ENCODE results near the gene CTLA4.

DNA sequence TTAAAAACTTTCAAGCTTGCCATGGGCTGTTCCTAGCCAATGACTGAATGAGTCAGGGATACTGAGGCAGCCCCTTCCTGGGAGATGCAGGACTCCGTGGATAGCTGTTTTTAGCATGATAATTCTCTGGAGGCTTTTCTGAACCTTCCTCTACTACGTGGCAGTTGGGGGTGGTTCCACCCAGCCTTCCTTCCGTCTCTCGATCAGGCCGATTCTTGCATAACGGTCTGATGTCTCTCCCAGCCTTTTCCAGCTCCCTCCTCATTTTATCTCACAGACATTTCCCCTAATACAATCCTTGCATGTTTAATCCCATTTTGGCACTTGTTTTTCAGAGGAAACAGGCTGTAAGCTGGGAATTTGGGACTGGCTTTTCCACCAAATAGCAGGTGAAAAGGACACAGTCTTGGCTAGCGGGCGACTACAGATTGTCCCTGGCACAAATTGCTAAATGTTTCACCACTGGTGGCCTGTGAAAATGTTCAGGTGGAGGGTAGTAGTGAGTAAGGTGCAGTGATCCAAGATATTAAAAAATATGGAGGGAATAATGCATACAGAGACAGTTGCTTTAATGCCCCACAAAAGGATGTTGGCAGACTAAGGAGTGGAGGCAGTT, 21.0 kb upstream of the CTLA4 start:
- TF ChIP-seq, protein P1, sequence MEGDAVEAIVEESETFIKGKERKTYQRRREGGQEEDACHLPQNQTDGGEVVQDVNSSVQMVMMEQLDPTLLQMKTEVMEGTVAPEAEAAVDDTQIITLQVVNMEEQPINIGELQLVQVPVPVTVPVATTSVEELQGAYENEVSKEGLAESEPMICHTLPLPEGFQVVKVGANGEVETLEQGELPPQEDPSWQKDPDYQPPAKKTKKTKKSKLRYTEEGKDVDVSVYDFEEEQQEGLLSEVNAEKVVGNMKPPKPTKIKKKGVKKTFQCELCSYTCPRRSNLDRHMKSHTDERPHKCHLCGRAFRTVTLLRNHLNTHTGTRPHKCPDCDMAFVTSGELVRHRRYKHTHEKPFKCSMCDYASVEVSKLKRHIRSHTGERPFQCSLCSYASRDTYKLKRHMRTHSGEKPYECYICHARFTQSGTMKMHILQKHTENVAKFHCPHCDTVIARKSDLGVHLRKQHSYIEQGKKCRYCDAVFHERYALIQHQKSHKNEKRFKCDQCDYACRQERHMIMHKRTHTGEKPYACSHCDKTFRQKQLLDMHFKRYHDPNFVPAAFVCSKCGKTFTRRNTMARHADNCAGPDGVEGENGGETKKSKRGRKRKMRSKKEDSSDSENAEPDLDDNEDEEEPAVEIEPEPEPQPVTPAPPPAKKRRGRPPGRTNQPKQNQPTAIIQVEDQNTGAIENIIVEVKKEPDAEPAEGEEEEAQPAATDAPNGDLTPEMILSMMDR (IDR thresholded peaks at IDR 0.05), result no peak
- TF ChIP-seq POLR2A (IDR thresholded peaks at IDR 0.05), result no peak
